ENCODE data around the gene AMN1. TPM values are rescaled to one million over a fixed set of nuclear protein-coding genes. Genes with fewer than 3 reads are reported as not detected.
"Not testable (repeated sequence)": the region's sequence is repeated elsewhere in the genome, so short reads cannot be mapped to it uniquely, and the experiment has no call there.

AMN1 gene
- total RNA-seq, 4 donors from 2014 or later = 5.7 to 10.5 (median 8.7) TPM; not detected in 1

DNA sequence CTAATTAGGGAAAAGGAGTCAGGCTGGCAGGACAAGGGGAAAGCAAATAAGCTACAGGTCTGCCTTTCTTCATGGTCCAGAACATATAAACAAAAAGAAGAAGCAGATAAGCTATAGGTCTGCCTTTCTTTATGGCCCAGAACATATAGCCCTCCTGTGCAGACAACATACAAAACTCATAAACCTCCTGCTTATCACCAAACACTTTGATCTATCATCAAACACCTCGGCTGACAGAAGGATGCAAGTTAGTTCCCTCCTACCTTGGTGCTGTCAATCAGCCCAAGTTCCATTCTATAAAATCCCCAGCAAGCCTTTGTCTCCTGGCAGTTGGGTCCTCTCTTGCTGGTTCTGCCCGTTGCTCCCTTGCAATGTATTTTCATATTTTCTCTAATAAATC is 23.2 kb downstream of the AMN1 start:
- 40 to 64% methylated on average over 1 to 2 of the region's 2 CpGs for WGBS, 2 donors (ENCODE audit: low coverage in 1 of 2)
- no peak overlapping the region for H3K27ac ChIP-seq
- H3K27me3 ChIP-seq = no peaks in the 10 kb centered on the region
- H3K4me1 ChIP-seq = no peaks in the 10 kb centered on the region
- H3K9me3 ChIP-seq = peaks cover 15 to 17% of the 10 kb centered on the region in 2 donors
- peaks cover 0 to 19% (median 2%) of the 10 kb centered on the region in 4 donors for H3K36me3 ChIP-seq
- no peak overlapping the region for H3K4me3 ChIP-seq
- in situ Hi-C loops (cut with MboI; ENCODE audit: low pct_ligation_motif_present in 1 of 4, low pct_unique_long_range_greater_than_20kb in 1 of 4, low sequenced_read_pairs in 3 of 4) = no loop called here
- no peak for DNase-seq
- intact Hi-C loops (cut with DNase I; ENCODE audit: low total_unique reads) = no loop called here
- no peak for TF ChIP-seq POLR2A (IDR thresholded peaks at IDR 0.05)
- TF ChIP-seq, protein P1, sequence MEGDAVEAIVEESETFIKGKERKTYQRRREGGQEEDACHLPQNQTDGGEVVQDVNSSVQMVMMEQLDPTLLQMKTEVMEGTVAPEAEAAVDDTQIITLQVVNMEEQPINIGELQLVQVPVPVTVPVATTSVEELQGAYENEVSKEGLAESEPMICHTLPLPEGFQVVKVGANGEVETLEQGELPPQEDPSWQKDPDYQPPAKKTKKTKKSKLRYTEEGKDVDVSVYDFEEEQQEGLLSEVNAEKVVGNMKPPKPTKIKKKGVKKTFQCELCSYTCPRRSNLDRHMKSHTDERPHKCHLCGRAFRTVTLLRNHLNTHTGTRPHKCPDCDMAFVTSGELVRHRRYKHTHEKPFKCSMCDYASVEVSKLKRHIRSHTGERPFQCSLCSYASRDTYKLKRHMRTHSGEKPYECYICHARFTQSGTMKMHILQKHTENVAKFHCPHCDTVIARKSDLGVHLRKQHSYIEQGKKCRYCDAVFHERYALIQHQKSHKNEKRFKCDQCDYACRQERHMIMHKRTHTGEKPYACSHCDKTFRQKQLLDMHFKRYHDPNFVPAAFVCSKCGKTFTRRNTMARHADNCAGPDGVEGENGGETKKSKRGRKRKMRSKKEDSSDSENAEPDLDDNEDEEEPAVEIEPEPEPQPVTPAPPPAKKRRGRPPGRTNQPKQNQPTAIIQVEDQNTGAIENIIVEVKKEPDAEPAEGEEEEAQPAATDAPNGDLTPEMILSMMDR (IDR thresholded peaks at IDR 0.05) = no peak
- no peak for TF ChIP-seq POLR2AphosphoS5 (IDR thresholded peaks at IDR 0.05)
- TF ChIP-seq EP300 (IDR thresholded peaks at IDR 0.05; ENCODE audit: low read depth) = no peak

DNA sequence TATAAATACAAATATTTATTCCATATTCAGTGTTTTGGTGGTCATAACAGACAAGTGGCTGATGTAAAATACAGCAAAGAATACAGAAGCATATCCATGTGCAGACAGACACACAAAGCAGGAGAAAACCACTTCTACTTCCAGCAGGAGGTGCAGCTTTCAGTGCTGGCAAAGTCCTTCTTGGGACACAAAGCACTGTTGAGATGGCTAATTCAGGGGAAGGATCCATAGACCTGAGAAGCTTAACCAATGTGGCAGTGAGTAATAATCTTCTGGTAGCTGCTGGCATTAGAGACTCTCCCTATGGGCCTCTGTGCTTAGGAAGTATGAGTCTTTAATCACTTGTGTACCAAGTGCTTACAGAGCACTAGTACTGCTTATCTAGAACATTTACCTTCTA is 26.8 kb downstream of the AMN1 start:
- Histone ChIP-seq H3K36me3 (peaks cover 0 to 2% (median 0%) of the 10 kb centered on the region in 4 donors), H3K9me3 (no peaks in the 10 kb centered on the region), H3K27me3 (no peaks in the 10 kb centered on the region), H3K27ac (no peak overlapping the region), H3K4me3 (no peak overlapping the region), H3K4me1 (no peaks in the 10 kb centered on the region)
- intact Hi-C loops (cut with DNase I; ENCODE audit: low total_unique reads) = no loop called here
- no peak for TF ChIP-seq POLR2AphosphoS5 (IDR thresholded peaks at IDR 0.05)
- no peak for TF ChIP-seq POLR2A (IDR thresholded peaks at IDR 0.05)
- TF ChIP-seq, protein P1 (IDR thresholded peaks at IDR 0.05) = no peak
- TF ChIP-seq EP300 (IDR thresholded peaks at IDR 0.05; ENCODE audit: low read depth) = no peak
- DNase-seq = no peak
- in situ Hi-C loops (cut with MboI; ENCODE audit: low pct_ligation_motif_present in 1 of 4, low pct_unique_long_range_greater_than_20kb in 1 of 4, low sequenced_read_pairs in 3 of 4) = no loop called here

DNA sequence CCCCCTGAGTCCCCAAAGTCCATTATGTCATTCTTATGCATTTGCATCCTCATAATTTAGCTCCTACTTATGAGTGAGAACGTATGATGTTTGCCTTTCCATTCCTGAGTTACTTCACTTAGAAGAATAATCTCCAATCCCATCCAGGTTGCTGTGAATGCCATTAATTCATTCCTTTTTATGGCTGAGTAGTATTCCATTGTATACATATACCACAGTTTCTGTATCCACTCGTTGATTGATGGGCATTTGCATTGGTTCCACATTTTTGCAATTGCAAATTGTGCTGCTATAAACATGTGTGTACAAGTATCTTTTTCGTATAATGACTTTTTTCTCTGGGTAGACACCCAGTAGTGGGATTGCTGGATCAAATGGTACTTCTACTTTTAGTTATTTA is 38.9 kb downstream of the AMN1 start:
- H3K27ac ChIP-seq; H3K4me1 ChIP-seq; DNase-seq; H3K27me3 ChIP-seq; intact Hi-C loops (cut with DNase I; ENCODE audit: low total_unique reads); H3K9me3 ChIP-seq; H3K36me3 ChIP-seq; H3K4me3 ChIP-seq: not testable (repeated sequence)
- in situ Hi-C loops (cut with MboI; ENCODE audit: low pct_ligation_motif_present in 1 of 4, low pct_unique_long_range_greater_than_20kb in 1 of 4, low sequenced_read_pairs in 3 of 4) = loop anchor here in 3 of 4 donors (10.0 to 25.0 kb wide), 5 partner anchors 122 to 615 kb away; partner anchors contain the start of gene RESF1 (in 1 of the 3)
- 90 to 93% methylated on average over 3 of the region's 3 CpGs for WGBS, 2 donors (ENCODE audit: low coverage in 1 of 2)

DNA sequence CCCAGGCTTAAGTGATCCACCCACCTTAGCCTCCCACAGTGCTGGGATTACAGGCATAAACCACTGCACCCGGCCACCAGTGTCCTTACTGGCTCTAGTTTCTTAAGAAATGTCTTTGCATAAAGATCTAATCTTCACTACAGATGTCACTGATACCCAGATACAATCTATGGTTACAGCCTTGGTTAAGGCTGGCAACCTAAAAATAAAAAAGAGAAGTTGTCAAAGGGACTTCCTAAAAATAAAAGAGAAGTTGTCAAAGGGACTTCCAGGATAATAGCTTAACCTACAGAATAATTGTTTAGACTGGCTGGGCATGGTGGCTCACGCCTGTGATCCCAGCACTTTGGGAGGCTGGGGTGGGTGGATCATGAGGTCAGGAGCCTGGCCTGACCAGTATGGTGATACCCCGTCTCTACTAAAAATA is 41.7 kb downstream of the AMN1 start:
- Histone ChIP-seq H3K9me3 (peaks cover 5 to 17% of the 10 kb centered on the region in 2 donors), H3K4me3 (no peak overlapping the region), H3K27ac (no peak overlapping the region), H3K4me1 (no peaks in the 10 kb centered on the region), H3K27me3 (no peaks in the 10 kb centered on the region), H3K36me3 (peaks cover 0 to 11% (median 0%) of the 10 kb centered on the region in 4 donors)
- WGBS, 2 donors (ENCODE audit: low coverage in 1 of 2) = 70 to 88% methylated on average over 2 to 3 of the region's 3 CpGs
- in situ Hi-C loops (cut with MboI; ENCODE audit: low pct_ligation_motif_present in 1 of 4, low pct_unique_long_range_greater_than_20kb in 1 of 4, low sequenced_read_pairs in 3 of 4) = loop anchor here in 3 of 4 donors (10.0 to 25.0 kb wide), 5 partner anchors 125 to 618 kb away; partner anchors contain the start of gene RESF1 (in 1 of the 3)
- TF ChIP-seq EP300 (IDR thresholded peaks at IDR 0.05; ENCODE audit: low read depth) (no peak), POLR2AphosphoS5 (IDR thresholded peaks at IDR 0.05) (no peak), POLR2A (IDR thresholded peaks at IDR 0.05) (no peak)
- TF ChIP-seq, protein P1 (IDR thresholded peaks at IDR 0.05) = no peak
- intact Hi-C loops (cut with DNase I; ENCODE audit: low total_unique reads) = no loop called here
- no peak for DNase-seq

DNA sequence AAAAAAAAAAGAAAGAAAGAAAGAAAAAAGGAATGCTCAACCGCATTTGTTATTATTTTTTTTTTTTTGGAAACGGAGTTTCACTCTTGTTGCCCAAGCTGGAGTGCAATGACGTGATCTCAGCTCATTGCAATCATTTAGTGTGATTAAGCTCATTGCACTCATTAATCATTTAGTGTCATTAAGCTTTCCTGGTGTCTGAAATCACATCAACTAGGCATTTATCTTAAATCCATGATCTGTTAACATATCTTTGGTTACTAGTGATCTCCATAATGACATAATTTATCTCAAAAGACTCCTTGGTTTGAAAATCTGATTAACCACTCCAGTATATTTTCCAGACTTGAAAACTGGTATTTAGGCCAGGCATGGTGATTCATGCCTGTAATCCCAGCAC is 43.0 kb downstream of the AMN1 start:
- in situ Hi-C loops (cut with MboI; ENCODE audit: low pct_ligation_motif_present in 1 of 4, low pct_unique_long_range_greater_than_20kb in 1 of 4, low sequenced_read_pairs in 3 of 4) (loop anchor here in 3 of 4 donors (10.0 to 25.0 kb wide), 5 partner anchors 126 to 619 kb away; partner anchors contain the start of gene RESF1 (in 1 of the 3)), intact Hi-C loops (cut with DNase I; ENCODE audit: low total_unique reads) (no loop called here)
- no peaks in the 10 kb centered on the region for H3K27me3 ChIP-seq
- no peak overlapping the region for H3K4me3 ChIP-seq
- H3K4me1 ChIP-seq = no peaks in the 10 kb centered on the region
- H3K27ac ChIP-seq = no peak overlapping the region
- no peak for TF ChIP-seq POLR2A (IDR thresholded peaks at IDR 0.05)
- TF ChIP-seq EP300 (IDR thresholded peaks at IDR 0.05; ENCODE audit: low read depth) = no peak
- no peak for TF ChIP-seq POLR2AphosphoS5 (IDR thresholded peaks at IDR 0.05)
- TF ChIP-seq, protein P1 (IDR thresholded peaks at IDR 0.05) = no peak
- 89 to 97% methylated on average over 3 of the region's 3 CpGs for WGBS, 2 donors (ENCODE audit: low coverage in 1 of 2)
- peaks cover 5 to 17% of the 10 kb centered on the region in 2 donors for H3K9me3 ChIP-seq
- DNase-seq = no peak
- peaks cover 0 to 11% (median 0%) of the 10 kb centered on the region in 4 donors for H3K36me3 ChIP-seq

All from transverse colon (tissue), 4 donors.